HG03135 (cell line): Measurements from ENCODE around the gene C5orf58.

Experiments used
- ATAC-seq: cut with Tn5 transposase; IDR thresholded peaks from one replicate; pipeline ENCODE4 v1.9.1; 2021; ENCODE audit warnings: mild to moderate bottlenecking, moderate library complexity; ENCODE audit not compliant: unreplicated experiment

C5orf58 gene, protein sequence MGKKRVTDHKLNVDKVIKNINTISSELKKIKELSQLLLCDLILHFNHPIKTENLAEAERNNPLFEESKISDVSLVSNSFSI

DNA sequence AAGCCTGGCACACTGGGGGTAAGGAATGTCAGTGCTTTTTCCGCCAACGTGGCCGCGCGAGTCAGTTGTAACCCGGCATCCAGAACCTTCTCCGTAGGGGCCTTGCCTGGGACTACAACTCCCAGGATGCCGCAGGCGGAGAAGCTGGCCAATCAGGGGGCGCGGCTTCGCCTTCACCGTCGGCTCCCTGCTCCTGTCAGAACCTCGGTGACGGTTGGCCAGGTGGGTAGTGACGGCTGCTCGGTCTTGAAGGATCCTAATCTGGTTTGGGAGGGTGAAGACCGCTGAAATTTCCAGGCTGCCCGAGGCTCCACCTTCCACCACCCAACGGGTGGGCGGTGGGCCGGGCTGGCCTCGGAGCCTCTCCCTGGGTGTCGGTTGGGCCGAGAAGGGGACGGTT, at the start of gene C5orf58:
TSS of gene C5orf58 (plus strand) at position 200 of the 400 bp plus-strand sequence. CDS start 1,992 bp downstream, outside the sequence.
- ATAC-seq: no peak

DNA sequence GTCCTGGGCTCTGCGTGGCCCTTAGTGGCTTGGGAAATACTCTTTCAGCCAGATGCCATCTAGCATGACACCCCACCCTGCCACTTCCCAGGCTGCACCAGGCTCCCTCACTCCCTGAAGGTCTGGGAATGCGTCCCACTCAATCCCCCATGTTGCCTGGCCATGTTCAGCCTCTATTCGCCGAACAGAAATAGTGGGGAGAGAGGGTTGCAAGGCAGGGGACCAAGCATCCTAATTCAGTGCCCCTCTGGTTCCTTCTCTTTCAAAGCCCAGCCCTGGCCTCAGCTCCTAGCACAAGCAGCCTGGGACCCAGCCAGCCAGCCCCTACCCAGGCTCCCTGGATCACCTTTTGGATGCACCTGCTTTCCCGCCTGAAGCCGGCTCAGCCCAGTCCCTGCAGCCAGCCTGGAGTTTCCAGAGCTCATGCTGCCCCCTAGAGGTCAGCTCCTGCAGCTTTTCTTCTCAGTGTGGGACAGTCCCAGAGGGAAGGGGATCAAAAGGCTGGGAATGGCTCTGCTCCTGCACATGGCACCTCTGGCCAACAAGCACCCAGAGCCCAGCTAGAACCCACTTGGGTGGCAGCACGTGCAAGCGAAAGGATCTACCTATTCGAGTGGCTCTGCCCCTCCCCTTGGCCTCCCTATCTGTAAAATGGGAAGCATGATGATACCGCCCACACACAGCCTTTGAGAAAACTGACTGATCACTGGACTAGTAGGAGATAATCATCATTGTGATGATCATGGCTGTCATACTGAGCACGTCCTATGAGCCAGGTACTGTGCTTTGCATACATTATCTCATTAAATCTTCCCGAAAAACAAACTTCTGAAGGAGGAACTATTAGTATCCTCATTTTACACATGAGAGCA, 48.7 kb upstream of the C5orf58 start:
- peak; percentile 83 for ATAC-seq

DNA sequence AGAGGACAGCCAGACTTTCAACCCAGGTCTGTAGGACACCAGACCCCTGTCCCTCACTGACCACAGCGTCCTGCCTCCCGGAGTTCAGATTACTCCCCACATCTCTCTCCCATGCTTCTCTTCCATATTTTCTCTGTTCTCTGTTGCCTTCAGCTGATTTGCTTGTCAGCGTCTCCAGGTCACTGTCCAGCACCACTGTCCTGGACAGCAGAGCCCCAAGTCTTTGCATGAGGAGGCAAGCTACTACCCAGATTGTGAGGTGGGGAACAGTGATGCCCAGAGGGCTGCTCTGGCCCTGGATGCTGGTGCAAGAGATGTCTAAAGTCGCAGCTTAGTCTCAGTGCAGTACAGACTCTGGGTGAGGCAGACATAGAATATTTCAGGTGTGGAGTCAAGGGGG, 48.0 kb upstream of the C5orf58 start:
- no peak for ATAC-seq

- no peak for ATAC-seq
These were observed 46.6 kb upstream of the C5orf58 start for GRCh38 chr5:170186156-170186555.

- ATAC-seq: no peak
These were observed 45.9 kb upstream of the C5orf58 start for GRCh38 chr5:170186856-170187255.

DNA sequence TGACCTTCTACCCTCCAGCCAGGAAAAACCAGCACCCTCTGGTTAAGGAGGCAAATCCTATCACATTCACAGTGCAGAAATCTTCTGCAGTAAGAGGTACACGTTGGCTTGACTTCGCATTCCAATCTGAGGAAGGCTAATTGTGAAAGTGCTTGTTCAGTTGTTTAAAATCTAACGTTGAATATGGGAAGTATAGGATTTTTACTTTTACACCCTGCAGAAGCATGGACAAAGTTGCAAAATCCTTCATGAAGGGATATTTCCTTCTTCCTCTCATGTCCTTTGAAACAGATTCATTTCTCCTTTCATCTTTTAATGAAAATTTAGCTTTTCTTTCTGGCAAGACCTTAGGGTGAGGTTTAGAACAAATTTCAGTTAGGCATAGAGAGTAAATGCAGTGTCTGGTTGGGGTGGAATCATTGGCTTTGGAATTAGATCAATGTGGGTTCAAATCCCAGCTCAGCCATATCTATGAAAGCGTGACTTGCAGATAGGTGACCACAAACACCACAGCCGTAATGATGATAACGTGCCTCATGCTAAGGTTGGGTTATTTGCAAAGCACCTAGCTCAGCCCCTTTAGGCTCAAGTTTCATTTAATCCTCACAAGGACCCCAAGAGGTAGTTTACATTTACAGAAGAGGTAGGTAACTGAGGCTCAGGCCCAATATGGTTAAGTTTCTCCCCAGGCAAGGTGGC, 42.2 kb upstream of the C5orf58 start:
- no peak for ATAC-seq

DNA sequence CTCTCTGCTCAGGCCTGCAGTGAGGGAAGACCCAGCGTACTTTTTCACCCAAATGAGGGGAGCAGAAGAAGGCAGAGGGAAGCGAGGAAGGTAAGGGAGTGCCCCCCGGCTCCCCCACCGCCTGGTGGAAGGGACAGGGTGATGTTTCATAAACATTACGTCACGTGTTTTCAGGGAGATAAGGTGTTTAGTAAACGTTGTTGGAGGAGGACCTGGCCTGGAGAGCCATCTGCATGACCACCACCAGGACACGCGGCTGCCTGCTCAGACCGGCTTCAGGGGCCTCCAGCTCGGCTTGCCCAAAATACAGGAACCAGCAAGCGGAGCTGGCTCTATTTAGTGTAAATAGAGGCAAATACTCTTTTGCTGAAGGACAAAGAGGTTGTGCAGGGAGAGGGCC, 40.0 kb upstream of the C5orf58 start:
- ATAC-seq: no peak

- no peak for ATAC-seq
These were observed 36.8 kb upstream of the C5orf58 start for GRCh38 chr5:170195961-170196360.

DNA sequence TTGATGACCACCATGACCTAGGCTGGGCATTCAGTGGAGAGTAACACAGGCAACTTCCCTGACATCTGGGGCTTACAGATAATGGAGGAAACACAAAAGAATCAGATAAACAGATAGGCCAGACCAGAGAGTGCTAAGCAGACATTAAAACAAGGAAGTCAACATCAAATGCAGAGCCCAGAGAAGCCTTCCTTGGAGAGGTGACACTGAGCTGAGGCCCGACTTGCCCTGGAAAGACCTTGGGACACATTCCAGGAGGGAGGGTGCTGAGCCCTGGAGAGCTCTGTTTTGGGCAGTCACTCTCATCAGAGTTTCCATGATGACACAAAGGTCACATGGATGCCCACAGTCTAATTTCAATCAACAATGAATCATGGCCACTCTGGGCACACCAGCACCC, 31.9 kb upstream of the C5orf58 start:
- ATAC-seq: no peak

DNA sequence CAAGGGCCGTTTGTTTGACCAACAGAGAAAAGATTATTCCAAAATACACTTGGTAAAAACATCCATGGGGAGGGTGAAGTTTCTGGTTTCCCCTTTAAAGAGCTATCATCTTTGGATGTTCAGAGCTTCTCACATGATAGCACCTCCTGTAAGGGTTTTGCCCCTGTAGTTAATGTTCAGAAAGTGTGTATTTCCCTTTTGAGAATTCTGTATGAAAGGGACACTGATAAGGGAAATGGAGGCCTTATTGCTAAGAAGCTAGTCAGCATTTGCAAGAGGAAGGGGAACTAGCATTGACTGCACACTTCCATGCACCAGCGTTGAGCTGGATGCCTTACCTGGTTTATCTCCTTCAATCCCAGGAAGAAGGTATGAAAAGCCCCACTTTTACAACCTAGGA, 31.5 kb upstream of the C5orf58 start:
- no peak for ATAC-seq

DNA sequence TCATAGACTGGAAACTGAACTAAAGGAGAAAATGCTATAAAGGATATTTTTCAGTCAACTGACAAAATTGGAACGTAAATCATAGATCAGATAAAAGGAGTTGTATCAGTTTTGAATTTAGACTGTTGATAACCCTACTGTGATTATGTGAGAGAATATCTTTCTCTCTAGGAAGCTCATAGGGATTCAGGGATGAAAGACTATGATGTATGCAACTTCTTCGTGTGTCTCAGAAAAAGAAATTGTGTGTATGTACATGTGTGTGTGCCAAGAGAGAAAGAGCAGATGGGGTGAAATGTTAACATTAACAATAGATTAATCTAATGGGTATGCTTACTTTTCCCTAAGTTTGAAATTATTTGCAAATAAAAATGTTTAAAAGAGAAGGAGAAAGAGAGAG, 30.7 kb upstream of the C5orf58 start:
- ATAC-seq: no peak

DNA sequence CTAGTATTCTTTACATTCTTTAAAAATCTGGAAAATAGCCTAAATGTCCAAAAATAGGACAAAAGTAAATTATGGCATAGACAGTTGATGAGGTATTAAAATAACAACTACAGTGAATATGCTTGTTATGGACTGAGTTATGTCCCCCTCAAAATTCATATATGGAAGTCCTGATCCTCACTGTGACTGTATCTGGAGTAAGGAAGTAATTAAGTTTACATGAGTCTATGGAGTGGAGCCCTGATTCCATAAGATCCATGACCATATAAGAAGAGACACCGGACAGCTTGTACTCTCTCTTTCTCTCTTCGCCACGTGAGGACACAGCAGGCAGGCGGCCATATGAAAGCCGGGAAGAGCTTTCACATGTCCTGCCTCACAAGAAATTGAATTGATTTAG, 28.6 kb upstream of the C5orf58 start:
- no peak for ATAC-seq

DNA sequence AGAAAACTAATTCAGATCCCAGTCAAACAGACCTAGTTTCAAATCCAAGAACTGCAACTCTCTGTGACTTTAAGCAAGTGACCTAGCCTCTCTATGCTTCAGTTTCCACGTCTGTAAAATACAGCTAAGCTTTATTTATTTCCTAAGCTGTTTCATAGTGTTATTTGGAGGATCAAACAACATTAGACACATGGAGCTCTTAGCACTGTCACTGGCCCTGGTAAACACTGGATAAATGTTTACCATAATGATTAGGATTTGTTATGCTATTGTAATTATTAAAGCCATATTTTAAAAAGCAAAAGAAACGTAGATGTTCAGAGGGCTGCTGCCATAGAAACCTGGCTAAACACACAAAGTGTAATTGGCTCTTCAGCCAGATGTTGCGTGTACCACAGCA, 26.6 kb upstream of the C5orf58 start:
- no peak for ATAC-seq

- ATAC-seq: no peak
These were observed 25.8 kb upstream of the C5orf58 start for GRCh38 chr5:170206958-170207357.

GRCh38 chr5:170211575-170212334, 21.0 kb upstream of the C5orf58 start:
- no peak for ATAC-seq

DNA sequence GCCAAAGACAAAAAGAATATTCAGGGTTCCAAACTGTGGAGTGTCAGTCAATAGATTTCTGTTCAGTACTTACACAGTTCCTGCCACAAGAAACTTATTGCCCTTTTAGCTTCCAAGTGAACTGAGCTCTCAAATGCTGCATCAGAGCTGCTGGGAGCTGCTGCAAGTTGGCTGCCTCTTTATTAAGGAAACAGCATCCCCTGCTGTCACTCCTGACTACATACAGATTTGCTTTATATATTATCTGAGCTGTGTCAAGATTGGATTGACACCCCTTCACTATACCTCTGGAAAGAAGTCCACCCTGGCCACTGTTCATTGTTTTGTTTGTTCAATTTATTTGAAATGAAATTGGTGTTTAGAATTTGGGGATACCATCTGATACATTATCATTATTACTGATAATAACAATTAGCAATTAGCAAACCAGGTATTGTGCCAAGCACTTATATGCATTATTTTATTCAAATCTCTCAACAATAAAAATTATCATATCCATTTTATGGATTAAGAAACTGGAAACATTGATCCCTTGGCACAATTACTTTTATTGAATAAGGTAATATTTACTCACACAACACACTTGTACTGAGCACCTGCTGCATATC, 16.4 kb upstream of the C5orf58 start:
- no peak for ATAC-seq

DNA sequence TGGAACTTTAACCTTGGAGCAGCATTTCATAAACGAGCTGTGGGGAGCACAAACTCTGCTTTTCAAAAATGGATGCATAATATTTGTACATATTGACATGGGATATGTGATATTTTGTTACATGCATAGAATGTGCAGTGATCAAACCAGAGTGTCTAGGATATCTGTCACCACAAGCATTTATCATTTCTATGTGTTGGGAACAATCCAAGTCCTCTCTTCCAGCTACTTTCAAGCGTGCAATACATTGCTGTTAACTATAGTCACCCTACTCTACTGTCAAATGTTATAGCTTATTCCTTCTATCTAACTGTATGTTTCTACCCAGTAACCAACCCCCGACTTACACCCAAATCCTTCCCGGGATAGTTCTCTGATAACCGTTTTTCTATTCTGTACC, 15.0 kb upstream of the C5orf58 start:
- ATAC-seq: no peak

- no peak for ATAC-seq
These were observed 14.1 kb upstream of the C5orf58 start for GRCh38 chr5:170218726-170219125.

DNA sequence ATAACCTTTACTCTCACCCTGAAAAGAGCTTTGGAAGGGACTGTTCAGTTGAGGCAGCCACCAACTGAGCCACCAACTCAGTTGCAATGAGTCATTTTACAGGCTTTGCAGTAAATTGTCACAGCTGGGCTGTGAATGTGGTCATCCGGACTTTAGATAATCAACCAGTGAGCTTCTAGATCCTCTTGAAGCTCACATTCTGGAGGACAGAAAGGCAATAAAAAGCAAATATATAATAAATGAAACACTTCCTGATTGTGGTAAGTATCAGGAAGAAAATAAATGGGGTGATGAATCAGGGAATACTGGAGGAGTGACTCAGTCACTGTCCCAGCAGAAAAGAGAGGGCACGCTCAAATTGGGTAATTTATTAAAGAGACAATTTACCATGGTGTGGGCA, 13.2 kb upstream of the C5orf58 start:
- ATAC-seq: no peak

DNA sequence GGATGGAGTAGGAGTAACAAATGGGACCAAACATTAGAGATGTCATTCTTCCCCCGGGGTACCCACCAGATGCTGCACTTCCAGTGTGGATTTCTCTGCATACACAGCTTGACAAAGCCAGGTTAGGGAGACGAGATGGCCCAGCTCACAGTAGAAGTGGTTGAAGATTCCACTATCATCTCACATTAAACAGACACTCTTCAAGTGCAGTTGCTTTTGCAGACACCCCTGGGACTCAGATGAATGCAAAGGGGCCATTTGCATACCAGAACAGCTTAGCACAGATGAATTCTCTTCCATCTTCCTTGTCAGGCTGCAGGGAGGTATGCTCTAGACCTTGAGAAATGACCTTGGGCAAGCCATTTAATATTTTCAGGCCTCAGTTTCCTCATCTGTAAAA, 12.6 kb upstream of the C5orf58 start:
- ATAC-seq: no peak

GRCh38 chr5:170221327-170221741, 11.5 kb upstream of the C5orf58 start:
- no peak for ATAC-seq
